ENCODE measurements around the gene GLYATL3.

DNA sequence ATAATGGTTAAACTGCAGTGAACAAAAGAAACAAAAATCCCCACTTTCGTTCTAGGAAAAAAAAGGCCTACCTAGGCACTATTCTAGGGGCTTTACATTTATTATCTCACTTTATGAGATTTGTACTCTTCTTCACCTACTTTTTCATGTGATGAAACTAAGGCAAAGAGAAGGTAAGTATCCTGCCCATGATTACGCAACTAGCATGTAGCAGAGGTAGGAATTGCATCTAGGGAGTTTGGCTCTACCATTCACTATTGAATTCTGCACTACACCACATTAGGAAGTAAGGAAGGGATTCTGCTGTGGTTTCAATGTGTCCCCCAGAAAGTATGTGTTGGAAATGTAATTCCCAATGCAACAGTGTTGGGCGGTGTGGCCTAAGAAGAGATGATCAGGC is 39.4 kb downstream of the GLYATL3 start:
- TF ChIP-seq, protein P1, sequence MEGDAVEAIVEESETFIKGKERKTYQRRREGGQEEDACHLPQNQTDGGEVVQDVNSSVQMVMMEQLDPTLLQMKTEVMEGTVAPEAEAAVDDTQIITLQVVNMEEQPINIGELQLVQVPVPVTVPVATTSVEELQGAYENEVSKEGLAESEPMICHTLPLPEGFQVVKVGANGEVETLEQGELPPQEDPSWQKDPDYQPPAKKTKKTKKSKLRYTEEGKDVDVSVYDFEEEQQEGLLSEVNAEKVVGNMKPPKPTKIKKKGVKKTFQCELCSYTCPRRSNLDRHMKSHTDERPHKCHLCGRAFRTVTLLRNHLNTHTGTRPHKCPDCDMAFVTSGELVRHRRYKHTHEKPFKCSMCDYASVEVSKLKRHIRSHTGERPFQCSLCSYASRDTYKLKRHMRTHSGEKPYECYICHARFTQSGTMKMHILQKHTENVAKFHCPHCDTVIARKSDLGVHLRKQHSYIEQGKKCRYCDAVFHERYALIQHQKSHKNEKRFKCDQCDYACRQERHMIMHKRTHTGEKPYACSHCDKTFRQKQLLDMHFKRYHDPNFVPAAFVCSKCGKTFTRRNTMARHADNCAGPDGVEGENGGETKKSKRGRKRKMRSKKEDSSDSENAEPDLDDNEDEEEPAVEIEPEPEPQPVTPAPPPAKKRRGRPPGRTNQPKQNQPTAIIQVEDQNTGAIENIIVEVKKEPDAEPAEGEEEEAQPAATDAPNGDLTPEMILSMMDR (optimal IDR thresholded peaks at IDR 0.05 in 1 of 3, IDR thresholded peaks at IDR 0.05 in 1 of 3, conservative IDR thresholded peaks at IDR 0.05 in 1 of 3; ENCODE audit: extremely low read depth in 1 of 3, insufficient read depth in 2 of 3, low read length in 3 of 3), result no peak
- TF ChIP-seq EZH2 (IDR thresholded peaks at IDR 0.05; ENCODE audit: low read length), result no peak

Data from keratinocyte (primary cell).